ENCODE data around the gene IGSF3.
"Not testable (repeated sequence)": the region's sequence is repeated elsewhere in the genome, so short reads cannot be mapped to it uniquely, and the experiment has no call there.

- TF ChIP-seq CTCF, POLR2AphosphoS5, POLR2A, EP300 (IDR thresholded peaks at IDR 0.05): not testable (repeated sequence)
These were observed 24.9 kb downstream of the IGSF3 start for GRCh38 chr1:116642311-116643280.

All from sigmoid colon (tissue), 4 donors.